Measurements from ENCODE around the gene BORCS6. TPM values are rescaled to one million over a fixed set of nuclear protein-coding genes. Genes with fewer than 3 reads are reported as not detected.

The BORCS6 gene
- total RNA-seq, 1 experiment from 2014 or later, result 6.4 TPM

DNA sequence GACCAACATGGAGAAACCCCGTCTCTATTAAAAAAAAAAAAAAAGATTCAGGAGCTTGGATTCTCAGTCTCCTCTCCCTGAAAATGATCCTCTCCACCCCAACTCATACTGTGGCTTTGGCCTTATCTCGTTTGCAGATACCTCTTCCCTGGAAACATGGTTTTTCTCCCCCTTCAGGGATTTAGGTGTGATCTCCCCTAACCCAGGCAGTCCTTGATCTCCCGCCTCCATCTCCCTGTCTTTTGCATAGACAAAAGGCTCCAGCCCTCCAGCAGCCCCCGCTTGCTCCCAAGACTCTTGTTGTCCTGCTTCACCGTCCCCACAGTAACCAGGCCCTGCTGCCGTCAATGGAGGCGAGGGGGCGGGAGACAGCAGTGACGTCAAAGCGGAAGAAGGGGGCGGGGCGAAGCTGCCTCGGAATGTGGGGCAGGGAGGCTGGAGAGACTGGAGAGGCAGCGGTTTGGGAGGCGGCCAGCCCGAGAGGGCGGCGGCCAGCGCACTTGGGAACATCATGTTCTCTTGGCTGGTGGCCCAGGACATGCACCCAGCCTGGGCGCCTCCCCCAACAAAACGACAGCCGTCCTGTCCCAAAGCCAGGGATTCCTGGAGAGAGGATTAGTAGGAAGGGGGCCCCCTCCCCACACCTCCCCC lies 35.9 kb downstream of the BORCS6 start:
- peak overlapping the region; percentile 85 for H3K4me2 ChIP-seq
- no peaks in the 10 kb centered on the region for H3K9me3 ChIP-seq (ENCODE audit: insufficient read depth, low read depth)
- POLR2A ChIA-PET (ENCODE audit: unreplicated experiment), result interaction anchor here (0.6 to 0.7 kb wide), 3 partner anchors 19 to 283 kb away, joined by 3 to 8 read pairs (median 7); no protein-coding TSS in a partner anchor
- TF ChIP-seq EZH2 (IDR thresholded peaks at IDR 0.05; ENCODE audit: low read depth), result no peak
- TF ChIP-seq, protein P1, sequence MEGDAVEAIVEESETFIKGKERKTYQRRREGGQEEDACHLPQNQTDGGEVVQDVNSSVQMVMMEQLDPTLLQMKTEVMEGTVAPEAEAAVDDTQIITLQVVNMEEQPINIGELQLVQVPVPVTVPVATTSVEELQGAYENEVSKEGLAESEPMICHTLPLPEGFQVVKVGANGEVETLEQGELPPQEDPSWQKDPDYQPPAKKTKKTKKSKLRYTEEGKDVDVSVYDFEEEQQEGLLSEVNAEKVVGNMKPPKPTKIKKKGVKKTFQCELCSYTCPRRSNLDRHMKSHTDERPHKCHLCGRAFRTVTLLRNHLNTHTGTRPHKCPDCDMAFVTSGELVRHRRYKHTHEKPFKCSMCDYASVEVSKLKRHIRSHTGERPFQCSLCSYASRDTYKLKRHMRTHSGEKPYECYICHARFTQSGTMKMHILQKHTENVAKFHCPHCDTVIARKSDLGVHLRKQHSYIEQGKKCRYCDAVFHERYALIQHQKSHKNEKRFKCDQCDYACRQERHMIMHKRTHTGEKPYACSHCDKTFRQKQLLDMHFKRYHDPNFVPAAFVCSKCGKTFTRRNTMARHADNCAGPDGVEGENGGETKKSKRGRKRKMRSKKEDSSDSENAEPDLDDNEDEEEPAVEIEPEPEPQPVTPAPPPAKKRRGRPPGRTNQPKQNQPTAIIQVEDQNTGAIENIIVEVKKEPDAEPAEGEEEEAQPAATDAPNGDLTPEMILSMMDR (conservative IDR thresholded peaks at IDR 0.05), result no peak
- 0 out of 2 replicates have a peak overlapping the region, but pooled peaks have one; percentile 5 for H3K4me3 ChIP-seq
- H3K27me3 ChIP-seq (ENCODE audit: insufficient read depth, low read depth), result no peaks in the 10 kb centered on the region
- H3K79me2 ChIP-seq (ENCODE audit: low read depth), result 0 out of 2 replicates have a peak, but pooled peaks cover 6% of the 10 kb centered on the region
- H3K36me3 ChIP-seq (ENCODE audit: low read depth), result no peaks in the 10 kb centered on the region
- H3K4me1 ChIP-seq (replicated peaks; ENCODE audit: insufficient read depth), result peaks cover 25% of the 10 kb centered on the region
- peak; percentile 77 to 99 for DNase-seq
- H2AFZ ChIP-seq, result no peak overlapping the region
- H3K27ac ChIP-seq, result peak overlapping the region; percentile 27; the same call in 1 of the 2 replicates
- H4K20me1 ChIP-seq (ENCODE audit: insufficient read depth), result no peaks in the 10 kb centered on the region; the same call in 1 of the 2 replicates
- peaks cover 22% of the 10 kb centered on the region; the same call in 1 of the 2 replicates for H3F3A ChIP-seq (ENCODE audit: insufficient read depth, low read depth)
- no peaks in the 10 kb centered on the region for H3K9me2 ChIP-seq (ENCODE audit: insufficient read depth)
- intact Hi-C loops (cut with micrococcal nuclease; ENCODE audit: unreplicated experiment), result loop anchor here (2.0 kb wide), 1 partner anchor 265 kb away; the partner anchor contains the start of gene CHD3
- BruUV-seq (replicated peaks), result no TSS peak
- CTCF ChIA-PET, result interaction anchor here (0.6 kb wide), 1 partner anchor 20 kb away, joined by 3 read pairs; no protein-coding TSS in a partner anchor

DNA sequence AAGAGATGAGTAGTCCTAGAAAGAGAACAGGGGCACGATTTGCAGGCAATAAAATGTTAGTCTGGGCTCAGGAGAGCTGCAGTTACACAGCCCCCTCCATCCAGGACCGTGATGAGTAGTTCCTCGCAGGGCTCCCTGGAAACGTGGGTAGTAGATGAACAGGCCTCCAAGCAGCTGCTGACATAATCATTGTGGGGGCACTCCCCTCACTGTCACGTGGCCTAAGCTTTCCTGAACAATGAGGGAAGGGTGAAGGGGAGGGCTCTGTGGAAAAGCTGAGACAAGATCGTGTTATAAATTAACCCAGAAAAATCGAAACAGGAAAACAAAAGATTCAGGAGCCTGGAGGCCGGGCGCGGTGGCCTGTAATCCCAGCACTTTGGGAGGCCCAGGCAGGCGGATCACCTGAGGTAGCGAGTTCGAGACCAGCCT lies 36.4 kb downstream of the BORCS6 start:
- BruUV-seq (replicated peaks), result no TSS peak
- Histone ChIP-seq H2AFZ (no peak overlapping the region), H3F3A (ENCODE audit: insufficient read depth, low read depth) (peaks cover 21% of the 10 kb centered on the region; the same call in 1 of the 2 replicates), H3K27ac (peak overlapping the region; percentile 27; the same call in 1 of the 2 replicates), H3K79me2 (ENCODE audit: low read depth) (0 out of 2 replicates have a peak, but pooled peaks cover 6% of the 10 kb centered on the region), H3K36me3 (ENCODE audit: low read depth) (no peaks in the 10 kb centered on the region), H3K9me2 (ENCODE audit: insufficient read depth) (no peaks in the 10 kb centered on the region), H3K4me3 (no peak overlapping the region), H4K20me1 (ENCODE audit: insufficient read depth) (no peaks in the 10 kb centered on the region; the same call in 1 of the 2 replicates), H3K4me2 (peak overlapping the region; percentile 85; the same call in 1 of the 2 replicates), H3K9me3 (ENCODE audit: insufficient read depth, low read depth) (no peaks in the 10 kb centered on the region), H3K4me1 (replicated peaks; ENCODE audit: insufficient read depth) (peaks cover 25% of the 10 kb centered on the region), H3K27me3 (ENCODE audit: insufficient read depth, low read depth) (no peaks in the 10 kb centered on the region)
- TF ChIP-seq EZH2 (IDR thresholded peaks at IDR 0.05; ENCODE audit: low read depth), result no peak
- TF ChIP-seq, protein P1 (conservative IDR thresholded peaks at IDR 0.05), result no peak
- ChIA-PET CTCF (interaction anchor here (0.6 kb wide), 1 partner anchor 19 kb away, joined by 3 read pairs; no protein-coding TSS in a partner anchor), POLR2A (ENCODE audit: unreplicated experiment) (interaction anchor here (0.6 to 0.7 kb wide), 2 partner anchors 20 to 283 kb away, joined by 3 to 7 read pairs; no protein-coding TSS in a partner anchor)
- intact Hi-C loops (cut with micrococcal nuclease; ENCODE audit: unreplicated experiment), result no loop called here
- peak in 1 of 2 experiments; percentile 55 for DNase-seq

DNA sequence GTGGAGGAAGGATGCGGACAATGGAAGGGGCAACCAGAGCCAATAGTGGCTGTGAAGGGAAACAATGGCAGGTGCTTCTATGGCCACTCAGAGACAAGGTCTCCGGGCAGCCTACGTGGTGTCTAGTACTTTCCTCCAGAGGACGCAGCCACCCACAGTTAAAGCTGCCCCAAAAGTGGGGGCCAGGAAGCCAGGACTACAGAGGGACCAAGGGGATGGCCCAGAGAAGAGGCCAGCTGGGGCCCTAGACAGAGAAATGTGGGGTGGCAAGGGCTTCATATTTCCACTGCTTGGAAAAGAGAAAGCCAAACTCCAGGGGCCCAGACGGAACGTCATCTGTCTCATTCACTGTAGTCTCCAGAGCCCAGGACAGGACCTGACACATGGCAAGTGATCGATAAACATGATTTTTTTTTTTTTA lies 36.9 kb downstream of the BORCS6 start:
- ChIA-PET CTCF (no interaction called here), POLR2A (ENCODE audit: unreplicated experiment) (interaction anchor here (0.7 kb wide), 1 partner anchor 284 kb away, joined by 3 read pairs; no protein-coding TSS in a partner anchor)
- Histone ChIP-seq H4K20me1 (ENCODE audit: insufficient read depth) (no peaks in the 10 kb centered on the region; the same call in 1 of the 2 replicates), H3K4me3 (no peak overlapping the region), H2AFZ (no peak overlapping the region), H3K79me2 (ENCODE audit: low read depth) (0 out of 2 replicates have a peak, but pooled peaks cover 6% of the 10 kb centered on the region), H3K27me3 (ENCODE audit: insufficient read depth, low read depth) (no peaks in the 10 kb centered on the region), H3K4me2 (no peak overlapping the region), H3F3A (ENCODE audit: insufficient read depth, low read depth) (peaks cover 16% of the 10 kb centered on the region; the same call in 1 of the 2 replicates), H3K36me3 (ENCODE audit: low read depth) (no peaks in the 10 kb centered on the region), H3K9me2 (ENCODE audit: insufficient read depth) (no peaks in the 10 kb centered on the region), H3K4me1 (replicated peaks; ENCODE audit: insufficient read depth) (peaks cover 25% of the 10 kb centered on the region), H3K27ac (no peak overlapping the region), H3K9me3 (ENCODE audit: insufficient read depth, low read depth) (no peaks in the 10 kb centered on the region)
- no TSS peak for BruUV-seq (replicated peaks)
- TF ChIP-seq EZH2 (IDR thresholded peaks at IDR 0.05; ENCODE audit: low read depth), result no peak
- TF ChIP-seq, protein P1 (conservative IDR thresholded peaks at IDR 0.05), result no peak
- intact Hi-C loops (cut with micrococcal nuclease; ENCODE audit: unreplicated experiment), result no loop called here
- DNase-seq, result no peak

All from PC-9 (cell line).